GM19397 (cell line): Measurements from ENCODE around the gene ANGPTL2.
"Not testable (repeated sequence)": the region's sequence is repeated elsewhere in the genome, so short reads cannot be mapped to it uniquely, and the experiment has no call there.

Source experiments
- ATAC-seq: cut with Tn5 transposase; IDR thresholded peaks from one replicate; pipeline ENCODE4 v1.9.1; 2021; ENCODE audit warnings: mild to moderate bottlenecking, moderate library complexity; ENCODE audit not compliant: unreplicated experiment

Gene ANGPTL2

GRCh38 chr9:127122176-127123063, at the start of gene ANGPTL2:
Gene ANGPTL2, minus strand, starts transcription at chr9:127122635. Its CDS starts 13,904 bp downstream, at chr9:127108731.
- ATAC-seq, result peak; percentile 38

GRCh38 chr9:127171348-127171747, 48.9 kb upstream of the ANGPTL2 start:
- ATAC-seq, result not testable (repeated sequence)

- no peak for ATAC-seq
Observed at GRCh38 chr9:127170652-127171051, 48.2 kb upstream of the ANGPTL2 start.

- ATAC-seq, result no peak
Observed at GRCh38 chr9:127170103-127170502, 47.7 kb upstream of the ANGPTL2 start.

GRCh38 chr9:127169575-127169883, 47.1 kb upstream of the ANGPTL2 start:
- no peak for ATAC-seq

- ATAC-seq, result no peak
Observed at GRCh38 chr9:127168756-127169574, 46.5 kb upstream of the ANGPTL2 start.

- no peak for ATAC-seq
Observed at GRCh38 chr9:127167560-127168326, 45.3 kb upstream of the ANGPTL2 start.

- peak; percentile 70 for ATAC-seq
Observed at GRCh38 chr9:127166651-127167524, 44.5 kb upstream of the ANGPTL2 start.

- ATAC-seq, result no peak
Observed at GRCh38 chr9:127166111-127166510, 43.7 kb upstream of the ANGPTL2 start.

GRCh38 chr9:127165116-127165515, 42.7 kb upstream of the ANGPTL2 start:
- ATAC-seq, result no peak

GRCh38 chr9:127163409-127163808, 41.0 kb upstream of the ANGPTL2 start:
- no peak for ATAC-seq

GRCh38 chr9:127162864-127163365, 40.5 kb upstream of the ANGPTL2 start:
- no peak for ATAC-seq

- no peak for ATAC-seq
Observed at GRCh38 chr9:127162046-127162863, 39.8 kb upstream of the ANGPTL2 start.

- ATAC-seq, result no peak
Observed at GRCh38 chr9:127161081-127161624, 38.7 kb upstream of the ANGPTL2 start.

GRCh38 chr9:127159949-127160610, 37.6 kb upstream of the ANGPTL2 start:
- no peak for ATAC-seq

- no peak for ATAC-seq
Observed at GRCh38 chr9:127159325-127159801, 36.9 kb upstream of the ANGPTL2 start.

- ATAC-seq, result no peak
Observed at GRCh38 chr9:127158786-127159324, 36.4 kb upstream of the ANGPTL2 start.
